Activated CD4-positive, alpha-beta T cell treated with anti-CD3 and anti-CD28 coated beads, Interleukin-2, amount 10 ng/mL, durations not matched to agents 7 days and 5 days (primary cell): ENCODE results near the gene TXN2. TPM values are rescaled to one million over a fixed set of nuclear protein-coding genes. Genes with fewer than 3 reads are reported as not detected.
A peak's percentile ranks its signal among the peaks of the same experiment; 100 is the strongest.

Experiments
- CTCF ChIA-PET: fragments of 350-600 bp; sonication (Branson Sonifier 250); formaldehyde crosslinking; loops from one replicate; lab custom pipeline; 2021; ENCODE audit warnings: antibody characterized with exemption; lab: Charles Lee
- POLR2A ChIA-PET: fragments of 350-600 bp; sonication (Branson Sonifier 250); formaldehyde crosslinking; loops from one replicate; lab custom pipeline; 2021; ENCODE audit warnings: antibody characterized with exemption; lab: Charles Lee
- DNase-seq: peaks from one replicate; pipeline ENCODE4 v3.0.0-alpha.2; 2020
- H3K27ac Mint-ChIP-seq: one replicate; pipeline ENCODE4 v1.8.0; 2021; ENCODE audit warnings: mild to moderate bottlenecking, moderate library complexity, mixed read lengths
- H3K27me3 Mint-ChIP-seq: one replicate; pipeline ENCODE4 v1.8.0; 2021; ENCODE audit warnings: mixed read lengths
- H3K36me3 Mint-ChIP-seq: one replicate; pipeline ENCODE4 v1.8.0; 2021; ENCODE audit warnings: low read depth, mixed read lengths
- H3K4me1 Mint-ChIP-seq: one replicate; pipeline ENCODE4 v1.8.0; 2021; ENCODE audit warnings: mixed read lengths
- H3K4me3 Mint-ChIP-seq: one replicate; pipeline ENCODE4 v1.8.0; 2021; ENCODE audit warnings: mild to moderate bottlenecking, moderate library complexity, mixed read lengths
- H3K9me3 Mint-ChIP-seq: one replicate; pipeline ENCODE4 v1.8.0; 2021; ENCODE audit warnings: mixed read lengths
- total RNA-seq, 2 experiments: library from RNA; stranded (reverse); gene quantifications; one replicate each; pipeline ENCODE4 v1.2.3, GENCODE V29; 2021

Gene TXN2
- total RNA-seq, 2 experiments from 2014 or later = 74.3 to 75.5 TPM

- Mint-ChIP-seq H3K36me3 (no peaks in the 10 kb centered on the region), H3K4me1 (peaks cover 66% of the 10 kb centered on the region)
- POLR2A ChIA-PET = no interaction called here
Measured at GRCh38 chr22:36449596-36450175, 31.8 kb downstream of the TXN2 start.

GRCh38 chr22:36447632-36448031 is 33.8 kb downstream of the TXN2 start:
- peaks cover 63% of the 10 kb centered on the region for H3K4me1 Mint-ChIP-seq
- no peaks in the 10 kb centered on the region for H3K9me3 Mint-ChIP-seq
- no peak for DNase-seq
- POLR2A ChIA-PET = no interaction called here
- no peaks in the 10 kb centered on the region for H3K36me3 Mint-ChIP-seq
- peak overlapping the region; percentile 54 for H3K27ac Mint-ChIP-seq
- H3K4me3 Mint-ChIP-seq = no peak overlapping the region
- CTCF ChIA-PET = interaction anchor here (0.7 to 2.6 kb wide), 5 partner anchors 11 to 98 kb away, joined by 3 to 7 read pairs (median 3); partner anchors contain the start of gene MYH9
- H3K27me3 Mint-ChIP-seq = no peaks in the 10 kb centered on the region

More at GRCh38 chr22:36449596-36450175, 31.8 kb downstream of the TXN2 start:
- no peak overlapping the region for H3K4me3 Mint-ChIP-seq
- no peaks in the 10 kb centered on the region for H3K9me3 Mint-ChIP-seq
- peak overlapping the region; percentile 25 for H3K27ac Mint-ChIP-seq
- H3K27me3 Mint-ChIP-seq = no peaks in the 10 kb centered on the region
- CTCF ChIA-PET = interaction anchor here (2.2 kb wide), 1 partner anchor 21 kb away, joined by 7 read pairs; no protein-coding TSS in a partner anchor
- no peak for DNase-seq

- Mint-ChIP-seq H3K4me3 (no peak overlapping the region), H3K27me3 (no peaks in the 10 kb centered on the region), H3K9me3 (no peaks in the 10 kb centered on the region), H3K27ac (peak overlapping the region; percentile 46), H3K36me3 (no peaks in the 10 kb centered on the region), H3K4me1 (peaks cover 47% of the 10 kb centered on the region)
- ChIA-PET CTCF (interaction anchor here (1.3 to 2.6 kb wide), 2 partner anchors 10 to 12 kb away, joined by 3 to 7 read pairs; no protein-coding TSS in a partner anchor), POLR2A (no interaction called here)
- DNase-seq = no peak
Measured at GRCh38 chr22:36445158-36445668, 36.2 kb downstream of the TXN2 start.

- POLR2A ChIA-PET = no interaction called here
- H3K27ac Mint-ChIP-seq = peak overlapping the region; percentile 75
- CTCF ChIA-PET = interaction anchor here (0.8 to 2.4 kb wide), 3 partner anchors 27 to 204 kb away, joined by 3 to 6 read pairs (median 3); partner anchors contain the start of gene APOL2
- peaks cover 48% of the 10 kb centered on the region for H3K4me1 Mint-ChIP-seq
- H3K9me3 Mint-ChIP-seq = no peaks in the 10 kb centered on the region
- no peak for DNase-seq
- H3K36me3 Mint-ChIP-seq = no peaks in the 10 kb centered on the region
- no peaks in the 10 kb centered on the region for H3K27me3 Mint-ChIP-seq
- H3K4me3 Mint-ChIP-seq = no peak overlapping the region
Measured at GRCh38 chr22:36443198-36443770, 38.2 kb downstream of the TXN2 start.

GRCh38 chr22:36442506-36443197 is 38.8 kb downstream of the TXN2 start:
- Mint-ChIP-seq H3K4me3 (no peak overlapping the region), H3K27ac (no peak overlapping the region), H3K27me3 (no peaks in the 10 kb centered on the region), H3K4me1 (peaks cover 45% of the 10 kb centered on the region), H3K36me3 (no peaks in the 10 kb centered on the region), H3K9me3 (no peaks in the 10 kb centered on the region)
- POLR2A ChIA-PET = no interaction called here
- DNase-seq = no peak
- CTCF ChIA-PET = interaction anchor here (0.8 to 2.4 kb wide), 3 partner anchors 27 to 203 kb away, joined by 3 to 6 read pairs (median 3); partner anchors contain the start of gene APOL2

- no peaks in the 10 kb centered on the region for H3K9me3 Mint-ChIP-seq
- H3K4me1 Mint-ChIP-seq = peaks cover 45% of the 10 kb centered on the region
- ChIA-PET CTCF (interaction anchor here (0.6 to 1.1 kb wide), 5 partner anchors 8 to 526 kb away, joined by 3 read pairs; no protein-coding TSS in a partner anchor), POLR2A (interaction anchor here (0.7 kb wide), 1 partner anchor 101 kb away, joined by 3 read pairs; no protein-coding TSS in a partner anchor)
- H3K4me3 Mint-ChIP-seq = no peak overlapping the region
- H3K27me3 Mint-ChIP-seq = no peaks in the 10 kb centered on the region
- H3K27ac Mint-ChIP-seq = no peak overlapping the region
- DNase-seq = no peak
- no peaks in the 10 kb centered on the region for H3K36me3 Mint-ChIP-seq
Measured at GRCh38 chr22:36440429-36441002, 40.9 kb downstream of the TXN2 start.

- Mint-ChIP-seq H3K9me3 (no peaks in the 10 kb centered on the region), H3K4me1 (peaks cover 47% of the 10 kb centered on the region), H3K36me3 (no peaks in the 10 kb centered on the region), H3K27me3 (no peaks in the 10 kb centered on the region), H3K27ac (no peak overlapping the region), H3K4me3 (no peak overlapping the region)
- no peak for DNase-seq
- CTCF ChIA-PET = interaction anchor here (0.6 to 0.8 kb wide), 2 partner anchors 12 to 63 kb away, joined by 3 read pairs; no protein-coding TSS in a partner anchor
- POLR2A ChIA-PET = no interaction called here
Measured at GRCh38 chr22:36439481-36440271, 41.8 kb downstream of the TXN2 start.

- Mint-ChIP-seq H3K4me1 (peaks cover 39% of the 10 kb centered on the region), H3K4me3 (peak overlapping the region; percentile 59), H3K27me3 (no peaks in the 10 kb centered on the region)
Measured at GRCh38 chr22:36435516-36436415, 45.7 kb downstream of the TXN2 start.

GRCh38 chr22:36433318-36434231 is 47.9 kb downstream of the TXN2 start:
- no peaks in the 10 kb centered on the region for H3K27me3 Mint-ChIP-seq
- no peaks in the 10 kb centered on the region for H3K36me3 Mint-ChIP-seq
- no peak overlapping the region for H3K4me3 Mint-ChIP-seq
- no peak overlapping the region for H3K27ac Mint-ChIP-seq
- ChIA-PET CTCF (interaction anchor here (2.0 kb wide), 1 partner anchor 13 kb away, joined by 7 read pairs; no protein-coding TSS in a partner anchor), POLR2A (no interaction called here)
- no peak for DNase-seq
- no peaks in the 10 kb centered on the region for H3K9me3 Mint-ChIP-seq
- peaks cover 27% of the 10 kb centered on the region for H3K4me1 Mint-ChIP-seq

More at GRCh38 chr22:36435516-36436415, 45.7 kb downstream of the TXN2 start:
- Mint-ChIP-seq H3K9me3 (no peaks in the 10 kb centered on the region), H3K27ac (peak overlapping the region; percentile 90), H3K36me3 (no peaks in the 10 kb centered on the region)
- ChIA-PET POLR2A (interaction anchor here (0.6 kb wide), 1 partner anchor 31 kb away, joined by 4 read pairs; no protein-coding TSS in a partner anchor), CTCF (interaction anchor here (0.7 to 1.9 kb wide), 9 partner anchors 10 to 48 kb away, joined by 3 to 5 read pairs (median 3); partner anchors contain the start of gene MYH9)
- peak; percentile 81 for DNase-seq
